ENCODE measurements around the gene ELANE. TPM values are rescaled to one million over a fixed set of nuclear protein-coding genes. Genes with fewer than 3 reads are reported as not detected.

ELANE gene
- total RNA-seq, 1 donor from 2014 or later: 0.58 TPM

DNA sequence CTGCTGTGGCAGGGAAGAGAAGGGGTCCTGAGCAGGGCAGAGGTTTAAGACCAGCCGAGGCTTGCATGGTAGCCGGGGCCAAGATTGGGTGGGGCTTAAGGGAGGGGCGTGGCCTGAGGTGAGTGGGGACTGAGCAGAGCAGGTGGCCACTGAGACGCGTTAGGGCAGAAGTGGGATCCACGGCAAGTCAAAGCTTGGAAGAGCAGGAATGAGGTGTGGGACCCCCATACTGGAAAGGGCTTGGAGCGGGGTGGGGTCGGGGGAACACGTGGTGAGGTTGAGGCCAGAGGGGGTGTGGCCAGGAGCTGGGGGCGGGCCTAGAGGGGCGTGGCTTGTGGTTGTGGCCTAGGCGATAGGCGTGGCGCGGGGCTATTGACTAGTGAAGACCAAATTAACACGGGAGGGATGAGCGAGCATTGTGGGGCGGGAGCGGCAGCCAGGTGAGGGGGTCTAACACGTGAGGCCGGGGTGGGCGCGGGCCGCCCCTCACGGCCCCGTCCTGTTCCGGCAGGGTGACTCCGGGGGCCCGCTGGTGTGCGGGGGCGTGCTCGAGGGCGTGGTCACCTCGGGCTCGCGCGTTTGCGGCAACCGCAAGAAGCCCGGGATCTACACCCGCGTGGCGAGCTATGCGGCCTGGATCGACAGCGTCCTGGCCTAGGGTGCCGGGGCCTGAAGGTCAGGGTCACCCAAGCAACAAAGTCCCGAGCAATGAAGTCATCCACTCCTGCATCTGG, 10.6 kb downstream of the ELANE start:
- H3K27me3 ChIP-seq (ENCODE audit: low read depth): peaks cover 47% of the 10 kb centered on the region
- TF ChIP-seq, protein P1, sequence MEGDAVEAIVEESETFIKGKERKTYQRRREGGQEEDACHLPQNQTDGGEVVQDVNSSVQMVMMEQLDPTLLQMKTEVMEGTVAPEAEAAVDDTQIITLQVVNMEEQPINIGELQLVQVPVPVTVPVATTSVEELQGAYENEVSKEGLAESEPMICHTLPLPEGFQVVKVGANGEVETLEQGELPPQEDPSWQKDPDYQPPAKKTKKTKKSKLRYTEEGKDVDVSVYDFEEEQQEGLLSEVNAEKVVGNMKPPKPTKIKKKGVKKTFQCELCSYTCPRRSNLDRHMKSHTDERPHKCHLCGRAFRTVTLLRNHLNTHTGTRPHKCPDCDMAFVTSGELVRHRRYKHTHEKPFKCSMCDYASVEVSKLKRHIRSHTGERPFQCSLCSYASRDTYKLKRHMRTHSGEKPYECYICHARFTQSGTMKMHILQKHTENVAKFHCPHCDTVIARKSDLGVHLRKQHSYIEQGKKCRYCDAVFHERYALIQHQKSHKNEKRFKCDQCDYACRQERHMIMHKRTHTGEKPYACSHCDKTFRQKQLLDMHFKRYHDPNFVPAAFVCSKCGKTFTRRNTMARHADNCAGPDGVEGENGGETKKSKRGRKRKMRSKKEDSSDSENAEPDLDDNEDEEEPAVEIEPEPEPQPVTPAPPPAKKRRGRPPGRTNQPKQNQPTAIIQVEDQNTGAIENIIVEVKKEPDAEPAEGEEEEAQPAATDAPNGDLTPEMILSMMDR (IDR thresholded peaks at IDR 0.05; ENCODE audit: borderline replicate concordance): no peak
- intact Hi-C loops (cut with micrococcal nuclease): no loop called here
- H3K9me3 ChIP-seq (replicated peaks): no peaks in the 10 kb centered on the region
- DNase-seq: no peak
- peaks cover 2% of the 10 kb centered on the region for H3K36me3 ChIP-seq
- peak overlapping the region; percentile 65 for H3K4me3 ChIP-seq
- H3K4me1 ChIP-seq: peaks cover 35% of the 10 kb centered on the region
- H3K27ac ChIP-seq (replicated peaks): no peak overlapping the region

DNA sequence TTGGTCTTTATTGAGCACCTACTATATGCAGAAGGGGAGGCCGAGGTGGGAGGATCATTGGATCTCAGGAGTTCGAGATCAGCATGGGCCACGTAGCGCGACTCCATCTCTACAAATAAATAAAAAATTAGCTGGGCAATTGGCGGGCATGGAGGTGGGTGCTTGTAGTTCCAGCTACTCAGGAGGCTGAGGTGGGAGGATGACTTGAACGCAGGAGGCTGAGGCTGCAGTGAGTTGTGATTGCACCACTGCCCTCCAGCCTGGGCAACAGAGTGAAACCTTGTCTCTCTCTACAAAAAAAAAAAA, 11.2 kb downstream of the ELANE start:
- H3K36me3 ChIP-seq: peaks cover 8% of the 10 kb centered on the region
- H3K27me3 ChIP-seq (ENCODE audit: low read depth): peaks cover 42% of the 10 kb centered on the region
- DNase-seq: no peak
- H3K4me1 ChIP-seq: peaks cover 40% of the 10 kb centered on the region
- no peaks in the 10 kb centered on the region for H3K9me3 ChIP-seq (replicated peaks)
- peak overlapping the region; percentile 25 for H3K4me3 ChIP-seq
- intact Hi-C loops (cut with micrococcal nuclease): no loop called here
- peak overlapping the region; percentile 30 for H3K27ac ChIP-seq (replicated peaks)
- TF ChIP-seq, protein P1 (IDR thresholded peaks at IDR 0.05; ENCODE audit: borderline replicate concordance): no peak

DNA sequence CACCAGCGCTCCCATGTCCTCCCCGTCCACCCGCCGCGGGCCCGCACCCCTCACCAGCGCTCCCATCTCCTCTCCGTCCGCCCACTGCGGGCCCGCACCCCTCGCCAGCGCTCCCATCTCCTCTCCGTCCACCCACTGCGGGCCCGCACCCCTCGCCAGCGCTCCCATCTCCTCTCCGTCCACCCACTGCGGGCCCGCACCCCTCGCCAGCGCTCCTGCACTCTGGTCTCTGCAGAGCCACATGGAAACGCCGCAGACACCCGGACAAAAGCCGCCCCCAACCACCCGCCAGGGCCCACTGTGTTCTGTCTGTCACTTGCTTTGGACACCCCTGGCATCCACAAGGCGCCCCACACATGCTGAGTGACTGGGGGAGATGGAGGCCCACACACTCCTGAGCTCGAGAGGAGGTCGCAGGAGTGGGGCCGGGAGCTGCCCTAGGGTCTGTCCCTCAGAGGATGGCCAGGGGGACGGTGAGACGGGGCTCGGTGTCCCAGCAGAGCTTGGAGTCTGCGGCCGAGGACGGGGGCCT, 14.7 kb downstream of the ELANE start:
- TF ChIP-seq, protein P1 (IDR thresholded peaks at IDR 0.05; ENCODE audit: borderline replicate concordance): no peak
- Histone ChIP-seq H3K4me1 (peaks cover 51% of the 10 kb centered on the region), H3K9me3 (replicated peaks) (no peaks in the 10 kb centered on the region), H3K4me3 (no peak overlapping the region), H3K27me3 (ENCODE audit: low read depth) (peaks cover 9% of the 10 kb centered on the region), H3K27ac (replicated peaks) (no peak overlapping the region), H3K36me3 (peaks cover 10% of the 10 kb centered on the region)
- intact Hi-C loops (cut with micrococcal nuclease): no loop called here
- DNase-seq: no peak

DNA sequence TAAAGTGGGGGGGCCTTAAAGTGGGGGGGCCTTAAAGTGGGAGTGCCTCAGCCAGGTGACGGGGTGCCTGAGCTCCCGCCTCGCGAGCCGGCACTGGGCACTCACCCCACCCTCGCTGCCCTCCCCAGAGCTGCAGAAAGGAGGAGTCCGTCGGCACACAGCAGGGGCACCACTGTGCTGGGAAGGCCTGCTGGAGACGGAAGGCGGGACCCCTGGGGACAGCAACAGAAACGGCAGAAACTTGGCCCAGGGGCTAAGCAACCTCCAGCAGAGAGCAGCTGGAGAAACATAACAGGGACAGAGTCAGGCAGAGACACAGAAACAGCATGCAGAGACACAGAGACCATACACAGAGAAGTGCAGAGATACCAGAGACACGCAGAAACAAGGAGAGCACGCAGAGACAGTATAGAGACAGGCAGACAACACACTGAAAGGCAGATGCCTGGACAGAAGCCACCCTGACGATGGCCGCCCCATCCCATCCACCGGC, 15.2 kb downstream of the ELANE start:
- no peak overlapping the region for H3K27ac ChIP-seq (replicated peaks)
- TF ChIP-seq, protein P1 (IDR thresholded peaks at IDR 0.05; ENCODE audit: borderline replicate concordance): no peak
- no peak for DNase-seq
- H3K36me3 ChIP-seq: peaks cover 10% of the 10 kb centered on the region
- no peak overlapping the region for H3K4me3 ChIP-seq
- intact Hi-C loops (cut with micrococcal nuclease): no loop called here
- H3K4me1 ChIP-seq: peaks cover 56% of the 10 kb centered on the region
- no peaks in the 10 kb centered on the region for H3K9me3 ChIP-seq (replicated peaks)
- peaks cover 8% of the 10 kb centered on the region for H3K27me3 ChIP-seq (ENCODE audit: low read depth)

DNA sequence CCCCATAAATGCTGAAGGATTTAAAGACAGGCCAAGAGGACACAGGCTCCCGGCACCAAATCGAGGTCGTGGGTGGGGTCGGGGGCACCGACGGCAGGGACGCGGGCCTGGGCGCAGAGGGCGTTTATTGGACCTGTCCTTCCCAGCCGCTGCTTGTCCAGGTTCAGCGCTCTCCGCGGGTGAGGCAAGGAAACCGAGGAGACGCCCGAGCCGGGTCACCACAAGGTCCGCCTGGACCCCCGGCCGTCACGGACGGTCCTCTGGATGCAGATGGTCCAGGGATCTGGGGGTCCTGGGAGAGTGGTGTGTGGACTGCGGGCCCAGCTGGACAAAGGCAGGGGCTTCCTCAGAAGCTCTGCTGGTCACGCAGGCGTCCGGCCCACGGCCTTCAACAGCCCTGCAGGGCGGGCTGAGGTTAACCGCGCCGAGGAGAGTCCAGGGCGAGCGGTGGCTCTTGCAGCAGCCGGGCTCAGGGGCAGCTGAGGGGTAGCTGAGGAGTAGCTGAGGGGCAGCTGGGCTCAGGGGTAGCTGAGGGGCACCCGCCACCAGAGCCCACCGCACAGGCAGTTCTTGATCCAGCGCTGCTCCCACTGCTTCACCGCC, 15.9 kb downstream of the ELANE start:
- DNase-seq: no peak
- intact Hi-C loops (cut with micrococcal nuclease): no loop called here
- Histone ChIP-seq H3K4me1 (peaks cover 54% of the 10 kb centered on the region), H3K27ac (replicated peaks) (no peak overlapping the region), H3K36me3 (peaks cover 10% of the 10 kb centered on the region), H3K9me3 (replicated peaks) (no peaks in the 10 kb centered on the region), H3K4me3 (no peak overlapping the region), H3K27me3 (ENCODE audit: low read depth) (peaks cover 6% of the 10 kb centered on the region)
- TF ChIP-seq, protein P1 (IDR thresholded peaks at IDR 0.05; ENCODE audit: borderline replicate concordance): no peak
